Endothelial cell of umbilical vein (primary cell): Measurements from ENCODE around the gene CLEC2L. TPM values are rescaled to one million over a fixed set of nuclear protein-coding genes. Genes with fewer than 3 reads are reported as not detected.

ENCODE experiments used
- BruUV-seq: library from RNA; stranded (reverse); fragments of 400-500 nt; replicated peaks from 2 replicates; lab custom pipeline; 2021; lab: Mats Ljungman, UMichigan
- CTCF ChIA-PET: fragments of 300-600, 350-600 bp; sonication (Branson Sonifier 250); formaldehyde crosslinking; loops from one replicate; lab custom pipeline; 2021; ENCODE audit warnings: antibody characterized with exemption, inconsistent platforms; lab: Charles Lee
- POLR2A ChIA-PET: fragments of 300-600, 350-600 bp; sonication (Branson Sonifier 250); formaldehyde crosslinking; loops from one replicate; lab custom pipeline; 2021; ENCODE audit warnings: antibody characterized with exemption, inconsistent platforms; lab: Charles Lee
- DNase-seq: peaks from one replicate; pipeline ENCODE4 v3.0.0-alpha.2; 2011; ENCODE audit warnings: low read depth, low spot score
- FAIRE-seq: peaks from 2 replicates; lab custom pipeline; 2011; peaks lifted over from hg19 to GRCh38; lab: Jason Lieb, UNC
- H2AFZ ChIP-seq: 2 replicates; pipeline ENCODE4 v1.6.0; 2012; ENCODE audit warnings: low read depth, low read length, control low read depth, inconsistent platforms
- H3K27ac ChIP-seq: 2 replicates; pipeline ENCODE4 v1.5.1; 2011; ENCODE audit warnings: low read depth, mild to moderate bottlenecking, control low read depth, low read length, moderate library complexity; ENCODE audit not compliant: insufficient read depth
- H3K27me3 ChIP-seq, 2 experiments: 2 replicates each; pipeline versions ENCODE4 v1.6.0 to v1.6.1; 2011; ENCODE audit warnings: low read length in 2 of 2, mixed read lengths in 1 of 2; ENCODE audit not compliant: control insufficient read depth in 2 of 2, insufficient read depth in 2 of 2
- H3K36me3 ChIP-seq, 2 experiments: 2 replicates in 1 of 2; 3 replicates in 1 of 2; pipeline ENCODE4 v1.5.1; 2011; ENCODE audit warnings: low read length in 2 of 2, mild to moderate bottlenecking in 1 of 2, moderate library complexity in 1 of 2; ENCODE audit not compliant: control insufficient read depth in 2 of 2, insufficient read depth in 2 of 2; ENCODE audit errors: extremely low read depth in 1 of 2
- H3K4me1 ChIP-seq: 3 replicates; pipeline ENCODE4 v1.5.1; 2011; ENCODE audit warnings: mild to moderate bottlenecking, low read length; ENCODE audit not compliant: control insufficient read depth, insufficient read depth; ENCODE audit errors: extremely low read depth
- H3K4me2 ChIP-seq: 2 replicates; pipeline ENCODE4 v1.6.1; 2011; ENCODE audit warnings: low read length, control low read depth, mixed read lengths; ENCODE audit not compliant: insufficient read depth
- H3K4me3 ChIP-seq, 3 experiments: fragments of 200-600 bp in 1 of 3; sonication (generic), shearing (Covaris generic) in 1 of 3; replicated peaks in 1 of 3; 2 replicates each; pipeline ENCODE4 v1.5.1; 2011 to 2016; ENCODE audit warnings: control low read depth in 3 of 3, low read length in 3 of 3, mild to moderate bottlenecking in 2 of 3, inconsistent platforms in 1 of 3, low read depth in 1 of 3, moderate library complexity in 1 of 3; ENCODE audit not compliant: insufficient read depth in 1 of 3
- H3K79me2 ChIP-seq: 2 replicates; pipeline ENCODE4 v1.6.0; 2012; ENCODE audit warnings: low read length, inconsistent platforms; ENCODE audit not compliant: control insufficient read depth, insufficient read depth
- H3K9ac ChIP-seq: replicated peaks from 2 replicates; pipeline ENCODE3; 2011; ENCODE audit warnings: low read length, control low read depth; ENCODE audit not compliant: insufficient read depth; ENCODE audit errors: extremely low read depth
- H3K9me1 ChIP-seq: replicated peaks from 3 replicates; pipeline ENCODE4 v1.6.0; 2011; ENCODE audit warnings: mild to moderate bottlenecking, low read length; ENCODE audit not compliant: control insufficient read depth, insufficient read depth; ENCODE audit errors: extremely low read depth
- H3K9me3 ChIP-seq: replicated peaks from 2 replicates; pipeline ENCODE4 v1.5.1; 2012; ENCODE audit warnings: low read length, inconsistent platforms; ENCODE audit not compliant: control insufficient read depth, insufficient read depth
- H4K20me1 ChIP-seq: replicated peaks from 2 replicates; pipeline ENCODE3; 2011; ENCODE audit warnings: mild to moderate bottlenecking, low read length; ENCODE audit not compliant: control insufficient read depth, insufficient read depth; ENCODE audit errors: extremely low read depth
- EZH2 ChIP-seq: IDR thresholded peaks from 2 replicates; pipeline ENCODE4 v1.6.1; 2012; ENCODE audit warnings: borderline replicate concordance, low read depth, mild to moderate bottlenecking, moderate library complexity, low read length, inconsistent platforms; ENCODE audit not compliant: severe bottlenecking
- FOS ChIP-seq: IDR thresholded peaks from 2 replicates; pipeline ENCODE4 v1.6.1; 2011; ENCODE audit warnings: mild to moderate bottlenecking, low read length, moderate library complexity, borderline replicate concordance; ENCODE audit not compliant: insufficient read depth
- GATA2 ChIP-seq: IDR thresholded peaks from 2 replicates; pipeline ENCODE4 v1.7.0; 2011; ENCODE audit warnings: low read depth, mild to moderate bottlenecking, moderate library complexity, mixed read lengths, low read length; ENCODE audit not compliant: insufficient read length, insufficient read depth
- JUN ChIP-seq: IDR thresholded peaks from 2 replicates; pipeline ENCODE4 v1.6.1; 2011; ENCODE audit warnings: borderline replicate concordance, low read depth; ENCODE audit not compliant: insufficient read length, insufficient read depth
- MYC ChIP-seq: IDR thresholded peaks from one replicate; pipeline ENCODE4 v1.6.1; 2011; ENCODE audit warnings: mild to moderate bottlenecking, low read depth, low read length
- POLR2A ChIP-seq: IDR thresholded peaks from 2 replicates; pipeline ENCODE4 v1.6.1; 2012; ENCODE audit warnings: low read depth, mild to moderate bottlenecking, control low read depth, low read length
- POLR2AphosphoS5 ChIP-seq: IDR thresholded peaks from 2 replicates; pipeline ENCODE4 v1.6.1; 2012; ENCODE audit warnings: low read depth, mild to moderate bottlenecking, control low read depth, low read length, moderate library complexity; ENCODE audit not compliant: insufficient read depth
- dilution Hi-C: fragments of 300-500 bp; cut with MboI; formaldehyde crosslinking; loops from one replicate; pipeline ENCODE4 v1.15.0; 2019; ENCODE audit warnings: low sequenced_read_pairs; ENCODE audit not compliant: extremely low pct_ligation_motif_present
- intact Hi-C: fragments of 100-400 bp; cut with micrococcal nuclease; formaldehyde crosslinking; loops from one replicate; pipeline ENCODE4 v1.10.0; 2022
- polyA plus RNA-seq, 4 experiments: library from polyadenylated mRNA; depleted of rRNA in 3 of 4; stranded (reverse) in 3 of 4; unstranded in 1 of 4; fragments of >200 nt; gene quantifications; 2 replicates each; pipeline versions ENCODE4 v1.2.1 to v1.2.3, GENCODE V29; 2011 to 2012; ENCODE audit warnings: missing spikeins in 1 of 4
- total RNA-seq: library from RNA; stranded (reverse); gene quantifications from 2 replicates; pipeline ENCODE4 v1.2.3, GENCODE V29; 2021
- TF ChIP-seq, protein P1 (sequence below), 2 donors: IDR thresholded peaks; 1 replicate in 1 of 2; 2 replicates in 1 of 2; pipeline ENCODE4 v1.5.1; 2011; ENCODE audit warnings: low read length in 2 of 2, mild to moderate bottlenecking in 2 of 2, moderate library complexity in 2 of 2, control low read depth in 1 of 2, inconsistent platforms in 1 of 2, low read depth in 1 of 2; ENCODE audit not compliant: insufficient read depth in 1 of 2; ENCODE audit errors: extremely low read depth in 1 of 2
- TF ChIP-seq, protein P2 (sequence below): IDR thresholded peaks from 2 replicates; pipeline ENCODE4 v1.6.1; 2011; ENCODE audit not compliant: insufficient read depth, insufficient read length

Gene CLEC2L
- total and polyA plus RNA-seq, 2 donors (not counting 3 experiments of a cell fraction or from before 2014, with no cell fraction given), result not detected

DNA sequence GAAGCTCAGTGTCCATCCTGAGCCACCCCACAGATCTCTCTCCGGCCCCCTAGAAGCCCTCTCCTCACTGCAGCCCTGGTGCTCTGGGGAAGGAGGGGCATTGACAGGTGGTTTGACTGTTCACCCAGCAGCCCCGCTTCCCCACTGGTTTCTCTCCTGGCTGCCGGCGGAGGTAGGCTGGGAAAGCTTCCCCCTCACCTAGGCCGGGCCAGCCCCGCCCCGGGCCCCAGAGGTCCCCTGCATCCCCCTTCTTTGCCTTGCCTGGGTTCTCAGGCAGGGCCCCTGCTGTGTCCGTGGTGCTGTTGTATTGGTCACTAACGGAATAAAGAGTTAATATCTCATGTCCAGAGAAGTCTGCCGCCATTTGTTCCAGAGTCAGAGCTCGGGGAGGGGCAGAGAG, 21.2 kb downstream of the CLEC2L start:
- Histone ChIP-seq H3K4me3 (no peak overlapping the region), H2AFZ (no peak overlapping the region), H3K79me2 (no peaks in the 10 kb centered on the region), H3K9ac (no peak overlapping the region), H3K9me1 (no peaks in the 10 kb centered on the region), H3K9me3 (no peaks in the 10 kb centered on the region), H3K27ac (no peak overlapping the region), H3K27me3 (no peaks in the 10 kb centered on the region), H4K20me1 (no peaks in the 10 kb centered on the region), H3K4me2 (no peak overlapping the region), H3K4me1 (no peaks in the 10 kb centered on the region), H3K36me3 (no peaks in the 10 kb centered on the region)
- intact Hi-C loops, result no loop called here
- dilution Hi-C loops, result no loop called here
- DNase-seq, result no peak
- no TSS peak for BruUV-seq
- no peak for FAIRE-seq
- ChIA-PET POLR2A (no interaction called here), CTCF (no interaction called here)
- no peak for TF ChIP-seq JUN

DNA sequence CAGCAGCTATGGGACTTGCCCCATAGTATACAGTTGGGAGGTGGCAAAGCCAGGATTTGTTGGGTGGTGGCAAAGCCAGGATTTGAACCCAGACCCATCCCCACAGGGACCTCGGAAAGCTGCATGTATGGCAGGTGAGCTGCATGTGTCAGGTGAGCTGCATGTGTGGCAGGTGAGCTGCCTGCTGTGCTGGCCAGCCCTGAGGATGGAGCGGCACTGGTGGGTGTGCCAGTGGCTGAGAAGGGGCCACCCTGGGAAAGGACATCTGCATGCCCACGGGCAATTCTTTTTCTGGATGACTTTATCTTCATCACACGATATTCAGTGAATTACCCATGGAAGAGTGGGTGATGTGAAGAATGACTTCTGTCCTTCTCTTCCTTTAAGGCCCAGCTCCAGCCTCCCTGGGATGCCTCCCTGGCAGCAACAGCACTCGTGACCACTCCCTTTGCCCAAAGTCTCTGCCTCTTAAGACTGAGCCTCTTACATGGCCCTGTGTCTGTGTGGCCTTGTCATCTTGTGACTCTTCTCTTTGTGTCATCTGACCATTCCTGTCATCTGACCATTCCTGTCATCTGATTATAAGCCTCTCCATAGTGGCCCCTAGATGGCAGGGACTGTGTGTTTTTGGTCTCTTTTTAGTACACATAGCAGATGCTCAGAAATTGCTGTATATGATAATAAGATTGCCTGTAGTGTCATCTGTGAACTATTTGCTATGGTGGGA, 25.0 kb downstream of the CLEC2L start:
- no peaks in the 10 kb centered on the region for H3K9me1 ChIP-seq
- no peaks in the 10 kb centered on the region for H3K27me3 ChIP-seq
- no peaks in the 10 kb centered on the region for H3K36me3 ChIP-seq
- TF ChIP-seq EZH2, result no peak
- no peak for TF ChIP-seq POLR2A
- no peak for TF ChIP-seq MYC
- TF ChIP-seq, protein P1, sequence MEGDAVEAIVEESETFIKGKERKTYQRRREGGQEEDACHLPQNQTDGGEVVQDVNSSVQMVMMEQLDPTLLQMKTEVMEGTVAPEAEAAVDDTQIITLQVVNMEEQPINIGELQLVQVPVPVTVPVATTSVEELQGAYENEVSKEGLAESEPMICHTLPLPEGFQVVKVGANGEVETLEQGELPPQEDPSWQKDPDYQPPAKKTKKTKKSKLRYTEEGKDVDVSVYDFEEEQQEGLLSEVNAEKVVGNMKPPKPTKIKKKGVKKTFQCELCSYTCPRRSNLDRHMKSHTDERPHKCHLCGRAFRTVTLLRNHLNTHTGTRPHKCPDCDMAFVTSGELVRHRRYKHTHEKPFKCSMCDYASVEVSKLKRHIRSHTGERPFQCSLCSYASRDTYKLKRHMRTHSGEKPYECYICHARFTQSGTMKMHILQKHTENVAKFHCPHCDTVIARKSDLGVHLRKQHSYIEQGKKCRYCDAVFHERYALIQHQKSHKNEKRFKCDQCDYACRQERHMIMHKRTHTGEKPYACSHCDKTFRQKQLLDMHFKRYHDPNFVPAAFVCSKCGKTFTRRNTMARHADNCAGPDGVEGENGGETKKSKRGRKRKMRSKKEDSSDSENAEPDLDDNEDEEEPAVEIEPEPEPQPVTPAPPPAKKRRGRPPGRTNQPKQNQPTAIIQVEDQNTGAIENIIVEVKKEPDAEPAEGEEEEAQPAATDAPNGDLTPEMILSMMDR (IDR thresholded peaks at IDR 0.05; ENCODE audit: extremely low read depth in 1 of 2, insufficient read depth in 1 of 2, low read depth in 1 of 2, low read length in 2 of 2), result no peak
- TF ChIP-seq FOS, result no peak
- TF ChIP-seq, protein P2, sequence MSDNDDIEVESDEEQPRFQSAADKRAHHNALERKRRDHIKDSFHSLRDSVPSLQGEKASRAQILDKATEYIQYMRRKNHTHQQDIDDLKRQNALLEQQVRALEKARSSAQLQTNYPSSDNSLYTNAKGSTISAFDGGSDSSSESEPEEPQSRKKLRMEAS, result no peak
- TF ChIP-seq GATA2, result no peak
- TF ChIP-seq POLR2AphosphoS5, result no peak
- DNase-seq (no peak), FAIRE-seq (no peak)
- ChIA-PET POLR2A (no interaction called here), CTCF (interaction anchor here (1.1 to 1.4 kb wide), 2 partner anchors 9 to 49 kb away, joined by 3 to 5 read pairs; no protein-coding TSS in a partner anchor)
- H3K27ac ChIP-seq, result no peak overlapping the region
- intact Hi-C loops (no loop called here), dilution Hi-C loops (no loop called here)
- H3K4me3 ChIP-seq, result no peak overlapping the region
- no peaks in the 10 kb centered on the region for H3K79me2 ChIP-seq
- H3K4me1 ChIP-seq, result no peaks in the 10 kb centered on the region
- H4K20me1 ChIP-seq, result no peaks in the 10 kb centered on the region
- no peaks in the 10 kb centered on the region for H3K9me3 ChIP-seq
- H2AFZ ChIP-seq, result no peak overlapping the region
- no TSS peak for BruUV-seq
- no peak overlapping the region for H3K9ac ChIP-seq
- H3K4me2 ChIP-seq, result no peak overlapping the region
